Tibial nerve (tissue), 4 donors: ENCODE measurements around the gene MMP26. TPM values are rescaled to one million over a fixed set of nuclear protein-coding genes. Genes with fewer than 3 reads are reported as not detected.

Experiments used
- DNase-seq, 2 donors: peaks; one replicate each; pipeline ENCODE4 v3.0.0-alpha.2; 2019; ENCODE audit warnings: low spot score in 2 of 2
- H3K27ac ChIP-seq, 4 donors: fragments of 200-600 bp; sonication (generic) in 3 of 4; one replicate each; pipeline ENCODE4 v1.5.1; 2017 to 2019; ENCODE audit warnings: mild to moderate bottlenecking in 1 of 4
- H3K27me3 ChIP-seq, 2 donors: fragments of 200-600 bp; sonication (generic) in 1 of 2; one replicate each; pipeline versions ENCODE4 v1.5.1 to v1.6.0; 2017 to 2019
- H3K36me3 ChIP-seq, 3 donors: fragments of 200-600 bp; sonication (generic); one replicate each; pipeline ENCODE4 v1.5.1; 2018 to 2019
- H3K4me1 ChIP-seq, 4 donors: fragments of 200-600 bp; sonication (generic) in 3 of 4; one replicate each; pipeline ENCODE4 v1.5.1; 2017 to 2019
- H3K4me3 ChIP-seq, 4 donors: fragments of 200-600 bp; sonication (generic) in 3 of 4; one replicate each; pipeline ENCODE4 v1.5.1; 2017 to 2019; ENCODE audit warnings: mild to moderate bottlenecking in 1 of 4, moderate library complexity in 1 of 4
- H3K9me3 ChIP-seq, 4 donors: fragments of 200-600 bp; sonication (generic) in 3 of 4; one replicate each; pipeline ENCODE4 v1.5.1; 2017 to 2019
- CTCF ChIP-seq, 5 experiments: fragments of 200-600 bp in 3 of 5; fragments of 450-650 bp in 2 of 5; sonication (generic) in 3 of 5; IDR thresholded peaks; one replicate each; pipeline ENCODE4 v1.5.1; 2016 to 2019; ENCODE audit warnings: antibody characterized with exemption in 5 of 5, mild to moderate bottlenecking in 3 of 5, moderate library complexity in 2 of 5
- EP300 ChIP-seq, 2 donors: sonication (generic); formaldehyde crosslinking; IDR thresholded peaks; one replicate each; pipeline ENCODE4 v1.6.1; 2017; ENCODE audit warnings: antibody characterized with exemption in 2 of 2, mild to moderate bottlenecking in 1 of 2
- POLR2A ChIP-seq, 2 donors: fragments of 450-650 bp; IDR thresholded peaks; one replicate each; pipeline ENCODE4 v1.6.1; 2017; ENCODE audit warnings: antibody characterized with exemption in 2 of 2, mild to moderate bottlenecking in 2 of 2, moderate library complexity in 2 of 2
- WGBS, 2 donors: methylation state at CpG; one replicate each; pipeline ENCODE4 v1.1.5; 2018; 5-methylcytosine and 5-hydroxymethylcytosine counted together
- total RNA-seq, 4 donors: library from RNA; depleted of rRNA; stranded (reverse); fragments of >200 nt; gene quantifications; one replicate each; pipeline ENCODE4 v1.1.0, GENCODE V29; 2016

Gene MMP26
- total RNA-seq, 4 donors from 2014 or later: not detected

GRCh38 chr11:4682623-4683419, 21.8 kb upstream of the MMP26 start:
- TF ChIP-seq CTCF (IDR thresholded peaks at IDR 0.05) (no peak), POLR2A (IDR thresholded peaks at IDR 0.05) (no peak)
- no peak for DNase-seq
- no peaks in the 10 kb centered on the region for H3K27me3 ChIP-seq
- no peak overlapping the region for H3K27ac ChIP-seq
- WGBS, 2 donors: 65 to 75% methylated on average over 2 of the region's 2 CpGs
- H3K36me3 ChIP-seq: no peaks in the 10 kb centered on the region
- H3K4me1 ChIP-seq: no peaks in the 10 kb centered on the region
- no peak overlapping the region for H3K4me3 ChIP-seq
- no peaks in the 10 kb centered on the region for H3K9me3 ChIP-seq

GRCh38 chr11:4684631-4685285, 19.8 kb upstream of the MMP26 start:
- H3K4me3 ChIP-seq: no peak overlapping the region
- 86 to 88% methylated on average over 3 of the region's 3 CpGs for WGBS, 2 donors
- TF ChIP-seq POLR2A (IDR thresholded peaks at IDR 0.05): no peak
- TF ChIP-seq EP300 (IDR thresholded peaks at IDR 0.05): no peak
- TF ChIP-seq CTCF (IDR thresholded peaks at IDR 0.05): no peak
- no peak overlapping the region for H3K27ac ChIP-seq
- H3K27me3 ChIP-seq: no peaks in the 10 kb centered on the region
- no peak for DNase-seq
- H3K4me1 ChIP-seq: no peaks in the 10 kb centered on the region
- no peaks in the 10 kb centered on the region for H3K9me3 ChIP-seq
- no peaks in the 10 kb centered on the region for H3K36me3 ChIP-seq

DNA sequence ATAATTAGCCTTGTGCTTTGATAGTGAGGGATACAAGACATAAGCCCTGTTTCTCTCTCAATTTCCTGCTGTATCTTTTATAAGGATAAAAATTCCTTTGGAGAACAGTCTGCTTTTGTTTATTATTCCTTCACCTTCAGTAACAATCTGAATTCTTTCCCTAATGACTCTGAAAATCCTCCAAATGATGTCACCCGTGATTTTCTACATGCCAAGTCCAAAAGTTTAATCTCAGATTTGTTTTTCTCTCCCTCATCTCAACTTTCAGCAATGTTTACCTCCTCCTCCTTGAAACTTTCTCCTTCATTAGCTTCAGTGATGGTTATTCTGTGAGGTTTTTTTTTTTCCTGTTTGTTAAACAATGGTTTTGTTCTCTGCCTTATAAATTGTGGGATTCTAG, 9.1 kb upstream of the MMP26 start:
- DNase-seq: no peak
- no peak overlapping the region for H3K27ac ChIP-seq

GRCh38 chr11:4697585-4697984, 7.0 kb upstream of the MMP26 start, which contains the start of gene OR51E2:
TSS of gene OR51E2 (minus strand) at chr11:4697853. CDS start at chr11:4682711, 15,142 bp downstream.
- WGBS, 2 donors: 37 to 50% methylated on average over 3 of the region's 3 CpGs

More for the DNA sequence above, 9.1 kb upstream of the MMP26 start:
- Histone ChIP-seq H3K4me3 (no peak overlapping the region), H3K9me3 (no peaks in the 10 kb centered on the region), H3K36me3 (no peaks in the 10 kb centered on the region), H3K4me1 (peaks cover 0 to 3% (median 0%) of the 10 kb centered on the region in 4 donors), H3K27me3 (no peaks in the 10 kb centered on the region)
- TF ChIP-seq POLR2A (IDR thresholded peaks at IDR 0.05): no peak
- TF ChIP-seq EP300 (IDR thresholded peaks at IDR 0.05): no peak
- TF ChIP-seq CTCF (IDR thresholded peaks at IDR 0.05): no peak
- 13 to 15% methylated on average over 1 of the region's 1 CpG for WGBS, 2 donors

More at GRCh38 chr11:4697585-4697984, 7.0 kb upstream of the MMP26 start, which contains the start of gene OR51E2:
- Histone ChIP-seq H3K9me3 (no peaks in the 10 kb centered on the region), H3K27me3 (no peaks in the 10 kb centered on the region), H3K36me3 (no peaks in the 10 kb centered on the region), H3K4me3 (no peak within 1 kb of the TSS), H3K27ac (no peak within 1 kb of the TSS), H3K4me1 (peaks cover 0 to 3% (median 0%) of the 10 kb centered on the region in 4 donors)
- no peak for DNase-seq
- TF ChIP-seq EP300 (IDR thresholded peaks at IDR 0.05): no peak
- TF ChIP-seq POLR2A (IDR thresholded peaks at IDR 0.05): no peak
- no peak for TF ChIP-seq CTCF (IDR thresholded peaks at IDR 0.05)
